GM12892 (cell line): ENCODE data around the gene NUDT2.

Source experiments
- DNase-seq: peaks from one replicate; pipeline ENCODE4 v3.0.0; 2011; ENCODE audit not compliant: insufficient read length
- FAIRE-seq: peaks from 2 replicates; lab custom pipeline; 2011; peaks lifted over from hg19 to GRCh38; lab: Jason Lieb, UNC
- POLR2A ChIP-seq: IDR thresholded peaks from 2 replicates; pipeline ENCODE4 v1.6.1; 2011; ENCODE audit warnings: low read depth, low read length, control low read depth
- POLR2AphosphoS5 ChIP-seq: IDR thresholded peaks from 2 replicates; pipeline ENCODE4 v1.6.1; 2011; ENCODE audit warnings: low read depth, low read length, control low read depth
- TAF1 ChIP-seq: IDR thresholded peaks from 2 replicates; pipeline ENCODE4 v1.6.1; 2011; ENCODE audit warnings: low read depth, mild to moderate bottlenecking, control low read depth, low read length, borderline replicate concordance

The NUDT2 gene

GRCh38 chr9:34375901-34376595 is 46.7 kb downstream of the NUDT2 start:
- DNase-seq = no peak
- FAIRE-seq = peak; percentile 54
- TF ChIP-seq POLR2AphosphoS5 (no peak), TAF1 (no peak), POLR2A (no peak)

- TF ChIP-seq POLR2A (no peak), POLR2AphosphoS5 (no peak), TAF1 (no peak)
- DNase-seq (peak; percentile 97), FAIRE-seq (peak; percentile 97)
Observed at GRCh38 chr9:34376596-34377403, 47.4 kb downstream of the NUDT2 start, which contains the start of gene MYORG. Gene MYORG, minus strand, starts transcription at chr9:34376898. Its CDS starts 3,955 bp downstream, at chr9:34372943.

GRCh38 chr9:34377404-34377746 is 48.0 kb downstream of the NUDT2 start:
- DNase-seq (no peak), FAIRE-seq (no peak)
- TF ChIP-seq POLR2AphosphoS5 (no peak), TAF1 (no peak), POLR2A (no peak)

GRCh38 chr9:34378376-34379060 is 49.1 kb downstream of the NUDT2 start:
- FAIRE-seq (no peak), DNase-seq (no peak)
- TF ChIP-seq POLR2A = no peak
- TF ChIP-seq TAF1 = no peak
- TF ChIP-seq POLR2AphosphoS5 = no peak

GRCh38 chr9:34379334-34380033 is 50.1 kb downstream of the NUDT2 start:
- DNase-seq = peak; percentile 78
- peak; percentile 95 for FAIRE-seq
- TF ChIP-seq POLR2A (no peak), TAF1 (no peak), POLR2AphosphoS5 (no peak)

- TF ChIP-seq TAF1 (no peak), POLR2AphosphoS5 (no peak), POLR2A (no peak)
- no peak for FAIRE-seq
- no peak for DNase-seq
Observed at GRCh38 chr9:34380034-34380510, 50.7 kb downstream of the NUDT2 start.

- peak; percentile 50 for FAIRE-seq
- peak; percentile 94 for DNase-seq
- TF ChIP-seq TAF1 = no peak
- no peak for TF ChIP-seq POLR2AphosphoS5
- no peak for TF ChIP-seq POLR2A
Observed at GRCh38 chr9:34380511-34381315, 51.3 kb downstream of the NUDT2 start.

GRCh38 chr9:34381323-34381722 is 52.0 kb downstream of the NUDT2 start:
- no peak for DNase-seq
- no peak for FAIRE-seq
- TF ChIP-seq POLR2AphosphoS5 (no peak), POLR2A (no peak), TAF1 (no peak)

- no peak for FAIRE-seq
- TF ChIP-seq TAF1 (no peak), POLR2AphosphoS5 (no peak)
Observed at GRCh38 chr9:34382054-34382453, 52.7 kb downstream of the NUDT2 start.

GRCh38 chr9:34382879-34383278 is 53.5 kb downstream of the NUDT2 start:
- TF ChIP-seq TAF1 (no peak), POLR2A (no peak), POLR2AphosphoS5 (no peak)
- FAIRE-seq (no peak), DNase-seq (no peak)

More at GRCh38 chr9:34382054-34382453, 52.7 kb downstream of the NUDT2 start:
- no peak for DNase-seq
